Stimulated activated CD4-positive, alpha-beta T cell treated with anti-CD3 and anti-CD28 coated beads, Interleukin-2, amount 100 ng/mL, for 48 hours (primary cell): Measurements from ENCODE around the gene CCDC175.

ENCODE experiments used
- DNase-seq, 2 donors: peaks; one replicate each; pipeline ENCODE4 v3.0.0-alpha.2; 2020

The CCDC175 gene

GRCh38 chr14:59538936-59539335, 37.7 kb downstream of the CCDC175 start:
- no peak for DNase-seq

- no peak for DNase-seq
Measured at GRCh38 chr14:59537476-59537875, 39.1 kb downstream of the CCDC175 start.

- no peak for DNase-seq
Measured at GRCh38 chr14:59534361-59534987, 42.1 kb downstream of the CCDC175 start.

GRCh38 chr14:59532419-59532818, 44.2 kb downstream of the CCDC175 start:
- DNase-seq: no peak

GRCh38 chr14:59530349-59530748, 46.3 kb downstream of the CCDC175 start:
- DNase-seq: no peak

- DNase-seq: no peak
Measured at GRCh38 chr14:59529189-59529588, 47.4 kb downstream of the CCDC175 start.

GRCh38 chr14:59520224-59520623, 56.4 kb downstream of the CCDC175 start:
- DNase-seq: no peak

GRCh38 chr14:59511916-59512575, 64.6 kb downstream of the CCDC175 start:
- no peak for DNase-seq

- DNase-seq: no peak
Measured at GRCh38 chr14:59510966-59511365, 65.6 kb downstream of the CCDC175 start.

GRCh38 chr14:59510001-59510400, 66.6 kb downstream of the CCDC175 start:
- no peak for DNase-seq

- no peak for DNase-seq
Measured at GRCh38 chr14:59509101-59509500, 67.5 kb downstream of the CCDC175 start.

GRCh38 chr14:59507752-59508103, 68.9 kb downstream of the CCDC175 start:
- no peak for DNase-seq

- DNase-seq: peak; percentile 31 to 41
Measured at GRCh38 chr14:59507063-59507751, 69.4 kb downstream of the CCDC175 start.

- DNase-seq: no peak
Measured at GRCh38 chr14:59503256-59503655, 73.4 kb downstream of the CCDC175 start.

GRCh38 chr14:59500732-59501131, 75.9 kb downstream of the CCDC175 start:
- DNase-seq: no peak

- no peak for DNase-seq
Measured at GRCh38 chr14:59492384-59492783, 84.2 kb downstream of the CCDC175 start.

- no peak for DNase-seq
Measured at GRCh38 chr14:59490756-59491155, 85.9 kb downstream of the CCDC175 start.

- no peak for DNase-seq
Measured at GRCh38 chr14:59484639-59485175, 91.9 kb downstream of the CCDC175 start.

- DNase-seq: peak; percentile 97
Measured at GRCh38 chr14:59483819-59484638, 92.6 kb downstream of the CCDC175 start, which contains the start of the genes JKAMP and L3HYPDH. Gene JKAMP, plus strand, starts transcription at chr14:59484517. Its CDS starts 73 bp downstream, at chr14:59484590. Gene L3HYPDH, minus strand, starts transcription at chr14:59484408. Its CDS starts 92 bp downstream, at chr14:59484316.

- DNase-seq: no peak
Measured at GRCh38 chr14:59483363-59483762, 93.2 kb downstream of the CCDC175 start.

GRCh38 chr14:59482541-59483331, 93.9 kb downstream of the CCDC175 start:
- no peak for DNase-seq
